Measurements from ENCODE around the gene C12orf43. TPM values are rescaled to one million over a fixed set of nuclear protein-coding genes. Genes with fewer than 3 reads are reported as not detected.

Gene C12orf43
- polyA plus RNA-seq, 1 donor (not counting 4 experiments of a cell fraction or from before 2014, with no cell fraction given) = 12.8 TPM

- no peak for FAIRE-seq
- Histone ChIP-seq H3K27ac (ENCODE audit: control insufficient read depth, insufficient read depth, low read length) (no peak overlapping the region), H2AFZ (ENCODE audit: control insufficient read depth, low read length) (no peak overlapping the region), H3K79me2 (ENCODE audit: control insufficient read depth, insufficient read depth, low read length) (no peaks in the 10 kb centered on the region), H3K9me1 (ENCODE audit: control insufficient read depth, extremely low read depth, insufficient read depth, low read length) (no peaks in the 10 kb centered on the region), H3K27me3 (ENCODE audit: control insufficient read depth, extremely low read depth, insufficient read depth, low read length) (peaks cover 7% of the 10 kb centered on the region), H3K9me3 (ENCODE audit: control insufficient read depth, low read depth, low read length) (no peaks in the 10 kb centered on the region), H3K4me1 (ENCODE audit: control insufficient read depth, extremely low read depth, insufficient read depth, low read length) (no peaks in the 10 kb centered on the region), H3K4me2 (ENCODE audit: control insufficient read depth, extremely low read depth, insufficient read depth, low read depth, low read length) (no peak overlapping the region), H4K20me1 (ENCODE audit: control insufficient read depth, extremely low read depth, insufficient read depth, low read length) (no peaks in the 10 kb centered on the region), H3K36me3 (ENCODE audit: control insufficient read depth in 2 of 2, extremely low read depth in 1 of 2, insufficient read depth in 2 of 2, low read length in 2 of 2) (no peaks in the 10 kb centered on the region), H3K9ac (ENCODE audit: control insufficient read depth, extremely low read depth, insufficient read depth, low read length) (no peak overlapping the region), H3K4me3 (ENCODE audit: control insufficient read depth in 2 of 3, extremely low read depth in 1 of 3, insufficient read depth in 2 of 3, low read depth in 1 of 3, low read length in 3 of 3) (no peak overlapping the region)
- dilution Hi-C loops (cut with MboI; ENCODE audit: extremely low pct_ligation_motif_present, low sequenced_read_pairs) = no loop called here
- TF ChIP-seq, protein P1, sequence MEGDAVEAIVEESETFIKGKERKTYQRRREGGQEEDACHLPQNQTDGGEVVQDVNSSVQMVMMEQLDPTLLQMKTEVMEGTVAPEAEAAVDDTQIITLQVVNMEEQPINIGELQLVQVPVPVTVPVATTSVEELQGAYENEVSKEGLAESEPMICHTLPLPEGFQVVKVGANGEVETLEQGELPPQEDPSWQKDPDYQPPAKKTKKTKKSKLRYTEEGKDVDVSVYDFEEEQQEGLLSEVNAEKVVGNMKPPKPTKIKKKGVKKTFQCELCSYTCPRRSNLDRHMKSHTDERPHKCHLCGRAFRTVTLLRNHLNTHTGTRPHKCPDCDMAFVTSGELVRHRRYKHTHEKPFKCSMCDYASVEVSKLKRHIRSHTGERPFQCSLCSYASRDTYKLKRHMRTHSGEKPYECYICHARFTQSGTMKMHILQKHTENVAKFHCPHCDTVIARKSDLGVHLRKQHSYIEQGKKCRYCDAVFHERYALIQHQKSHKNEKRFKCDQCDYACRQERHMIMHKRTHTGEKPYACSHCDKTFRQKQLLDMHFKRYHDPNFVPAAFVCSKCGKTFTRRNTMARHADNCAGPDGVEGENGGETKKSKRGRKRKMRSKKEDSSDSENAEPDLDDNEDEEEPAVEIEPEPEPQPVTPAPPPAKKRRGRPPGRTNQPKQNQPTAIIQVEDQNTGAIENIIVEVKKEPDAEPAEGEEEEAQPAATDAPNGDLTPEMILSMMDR (optimal IDR thresholded peaks at IDR 0.05 in 1 of 3, IDR thresholded peaks at IDR 0.05 in 1 of 3, conservative IDR thresholded peaks at IDR 0.05 in 1 of 3; ENCODE audit: extremely low read depth in 1 of 3, insufficient read depth in 2 of 3, low read length in 3 of 3) = no peak
- no peak for TF ChIP-seq EZH2 (IDR thresholded peaks at IDR 0.05; ENCODE audit: low read length)
- no peak for DNase-seq (ENCODE audit: low read depth, low spot score)
Observed at GRCh38 chr12:120990487-120991055, 25.7 kb downstream of the C12orf43 start.

GRCh38 chr12:120989687-120990086 lies 26.6 kb downstream of the C12orf43 start:
- no peaks in the 10 kb centered on the region for H3K79me2 ChIP-seq (ENCODE audit: control insufficient read depth, insufficient read depth, low read length)
- no peak overlapping the region for H3K4me3 ChIP-seq (ENCODE audit: control insufficient read depth in 2 of 3, extremely low read depth in 1 of 3, insufficient read depth in 2 of 3, low read depth in 1 of 3, low read length in 3 of 3)
- H3K9me3 ChIP-seq (ENCODE audit: control insufficient read depth, low read depth, low read length) = no peaks in the 10 kb centered on the region
- no peak overlapping the region for H3K27ac ChIP-seq (ENCODE audit: control insufficient read depth, insufficient read depth, low read length)
- no peaks in the 10 kb centered on the region for H3K9me1 ChIP-seq (ENCODE audit: control insufficient read depth, extremely low read depth, insufficient read depth, low read length)
- TF ChIP-seq EZH2 (IDR thresholded peaks at IDR 0.05; ENCODE audit: low read length) = no peak
- TF ChIP-seq, protein P1 (optimal IDR thresholded peaks at IDR 0.05 in 1 of 3, IDR thresholded peaks at IDR 0.05 in 1 of 3, conservative IDR thresholded peaks at IDR 0.05 in 1 of 3; ENCODE audit: extremely low read depth in 1 of 3, insufficient read depth in 2 of 3, low read length in 3 of 3) = no peak
- no peak overlapping the region for H3K9ac ChIP-seq (ENCODE audit: control insufficient read depth, extremely low read depth, insufficient read depth, low read length)
- H3K4me1 ChIP-seq (ENCODE audit: control insufficient read depth, extremely low read depth, insufficient read depth, low read length) = no peaks in the 10 kb centered on the region
- no peak overlapping the region for H3K4me2 ChIP-seq (ENCODE audit: control insufficient read depth, extremely low read depth, insufficient read depth, low read depth, low read length)
- H3K36me3 ChIP-seq (ENCODE audit: control insufficient read depth in 2 of 2, extremely low read depth in 1 of 2, insufficient read depth in 2 of 2, low read length in 2 of 2) = no peaks in the 10 kb centered on the region
- peaks cover 7% of the 10 kb centered on the region for H3K27me3 ChIP-seq (ENCODE audit: control insufficient read depth, extremely low read depth, insufficient read depth, low read length)
- dilution Hi-C loops (cut with MboI; ENCODE audit: extremely low pct_ligation_motif_present, low sequenced_read_pairs) = no loop called here
- H2AFZ ChIP-seq (ENCODE audit: control insufficient read depth, low read length) = no peak overlapping the region
- H4K20me1 ChIP-seq (ENCODE audit: control insufficient read depth, extremely low read depth, insufficient read depth, low read length) = no peaks in the 10 kb centered on the region
- FAIRE-seq (no peak), DNase-seq (ENCODE audit: low read depth, low spot score) (no peak)
